ENCODE results near the gene HMGCS2.

DNA sequence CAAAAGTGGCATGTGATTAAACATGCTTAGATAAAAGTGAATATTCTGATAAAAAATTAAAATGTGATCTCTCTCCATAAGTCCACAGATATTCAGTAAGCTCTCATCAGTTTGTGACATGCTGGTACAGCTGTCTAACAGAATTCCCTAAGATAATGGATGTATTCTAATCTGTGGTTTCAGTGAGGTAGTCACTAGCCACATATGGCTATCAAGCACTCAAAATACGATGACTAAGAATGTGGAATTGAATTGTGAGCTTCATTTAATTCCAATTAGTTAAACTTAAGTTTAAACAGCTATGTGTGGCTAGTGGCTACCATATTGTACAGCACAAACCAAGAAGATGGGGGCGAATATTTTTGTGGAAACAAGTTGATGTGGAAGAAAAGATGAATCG lies 46.7 kb upstream of the HMGCS2 start:
- TF ChIP-seq, protein P1, sequence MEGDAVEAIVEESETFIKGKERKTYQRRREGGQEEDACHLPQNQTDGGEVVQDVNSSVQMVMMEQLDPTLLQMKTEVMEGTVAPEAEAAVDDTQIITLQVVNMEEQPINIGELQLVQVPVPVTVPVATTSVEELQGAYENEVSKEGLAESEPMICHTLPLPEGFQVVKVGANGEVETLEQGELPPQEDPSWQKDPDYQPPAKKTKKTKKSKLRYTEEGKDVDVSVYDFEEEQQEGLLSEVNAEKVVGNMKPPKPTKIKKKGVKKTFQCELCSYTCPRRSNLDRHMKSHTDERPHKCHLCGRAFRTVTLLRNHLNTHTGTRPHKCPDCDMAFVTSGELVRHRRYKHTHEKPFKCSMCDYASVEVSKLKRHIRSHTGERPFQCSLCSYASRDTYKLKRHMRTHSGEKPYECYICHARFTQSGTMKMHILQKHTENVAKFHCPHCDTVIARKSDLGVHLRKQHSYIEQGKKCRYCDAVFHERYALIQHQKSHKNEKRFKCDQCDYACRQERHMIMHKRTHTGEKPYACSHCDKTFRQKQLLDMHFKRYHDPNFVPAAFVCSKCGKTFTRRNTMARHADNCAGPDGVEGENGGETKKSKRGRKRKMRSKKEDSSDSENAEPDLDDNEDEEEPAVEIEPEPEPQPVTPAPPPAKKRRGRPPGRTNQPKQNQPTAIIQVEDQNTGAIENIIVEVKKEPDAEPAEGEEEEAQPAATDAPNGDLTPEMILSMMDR (IDR thresholded peaks at IDR 0.05; ENCODE audit: insufficient read depth, low read length, poor library complexity, severe bottlenecking), result no peak
- no peak for TF ChIP-seq EZH2phosphoT487 (conservative IDR thresholded peaks at IDR 0.05; ENCODE audit: low read length)
